Measurements from ENCODE around the gene UBE2V1.

GRCh38 chr20:50115041-50115512, 2.1 kb upstream of the UBE2V1 start:
- no peak for TF ChIP-seq CTCF (IDR thresholded peaks at IDR 0.05; ENCODE audit: poor library complexity)
- TF ChIP-seq EZH2 (IDR thresholded peaks at IDR 0.05; ENCODE audit: borderline replicate concordance) = no peak
